Astrocyte (in vitro differentiated cells and primary cell): ENCODE results near the gene SV2C.

Experiments
- CTCF ChIP-seq: IDR thresholded peaks from 2 replicates; pipeline ENCODE4 v1.5.1; 2011; ENCODE audit warnings: low read depth, mild to moderate bottlenecking, inconsistent platforms, low read length, moderate library complexity; ENCODE audit not compliant: insufficient read depth
- EZH2 ChIP-seq: IDR thresholded peaks from 2 replicates; pipeline ENCODE4 v1.6.1; 2012; ENCODE audit warnings: mild to moderate bottlenecking, low read length, inconsistent platforms; ENCODE audit not compliant: insufficient read depth

- TF ChIP-seq EZH2 = no peak
- TF ChIP-seq CTCF = no peak
Measured at GRCh38 chr5:76292620-76293322, 209.6 kb downstream of the SV2C start.
